WTC11 (cell line): ENCODE data around the gene CDK5RAP2. TPM values are rescaled to one million over a fixed set of nuclear protein-coding genes. Genes with fewer than 3 reads are reported as not detected.

Experiments used
- ATAC-seq: fragments of 200-7000 bp; cut with Tn5 transposase; 2 replicates; pipeline ENCODE4 v1.10.0; 2021; ENCODE audit warnings: mild to moderate bottlenecking, moderate library complexity
- CTCF ChIA-PET: fragments of 300-600 bp; sonication (Branson Sonifier 250); formaldehyde crosslinking; loops from one replicate; lab custom pipeline; 2021; ENCODE audit warnings: antibody characterized with exemption; lab: Charles Lee
- POLR2A ChIA-PET: fragments of 350-600 bp; sonication (Branson Sonifier 250); formaldehyde crosslinking; loops from one replicate; lab custom pipeline; 2021; ENCODE audit warnings: antibody characterized with exemption; lab: Charles Lee
- DNase-seq: peaks from one replicate; pipeline ENCODE4 v3.0.0; 2021; ENCODE audit warnings: low spot score
- H3K27ac Mint-ChIP-seq: 2 replicates; pipeline ENCODE4 v1.8.0; 2021; ENCODE audit warnings: mixed read lengths
- H3K27me3 Mint-ChIP-seq: 2 replicates; pipeline ENCODE4 v1.8.0; 2021; ENCODE audit warnings: low read depth, mild to moderate bottlenecking, moderate library complexity, mixed read lengths
- H3K36me3 Mint-ChIP-seq: 2 replicates; pipeline ENCODE4 v1.8.0; 2021; ENCODE audit warnings: mixed read lengths
- H3K4me1 Mint-ChIP-seq: 2 replicates; pipeline ENCODE4 v1.8.0; 2022; ENCODE audit warnings: mixed read lengths
- H3K4me3 Mint-ChIP-seq: 2 replicates; pipeline ENCODE4 v1.8.0; 2021; ENCODE audit warnings: mild to moderate bottlenecking, moderate library complexity, mixed read lengths
- H3K9me3 Mint-ChIP-seq: 2 replicates; pipeline ENCODE4 v1.8.0; 2021; ENCODE audit warnings: mixed read lengths
- ATF1 ChIP-seq: sonication (generic); formaldehyde crosslinking; IDR thresholded peaks from 2 replicates; pipeline ENCODE4 v1.8.1; 2023; ENCODE audit warnings: mild to moderate bottlenecking, moderate library complexity, missing genetic modification reagents
- E2F1 ChIP-seq: sonication (generic); formaldehyde crosslinking; IDR thresholded peaks from 2 replicates; pipeline ENCODE4 v1.8.0; 2022; ENCODE audit warnings: mild to moderate bottlenecking, missing genetic modification reagents
- FOXK1 ChIP-seq: sonication (generic); formaldehyde crosslinking; IDR thresholded peaks from 2 replicates; pipeline ENCODE4 v1.8.0; 2022; ENCODE audit warnings: mild to moderate bottlenecking, moderate library complexity, missing genetic modification reagents
- HMGA2 ChIP-seq: fragments of 250-450 bp; sonication (Bioruptor Pico); IDR thresholded peaks from 2 replicates; pipeline ENCODE4 v1.4.0; 2021; ENCODE audit warnings: mild to moderate bottlenecking, moderate library complexity
- IRF1 ChIP-seq: sonication (generic); formaldehyde crosslinking; IDR thresholded peaks from 2 replicates; pipeline ENCODE4 v1.8.0; 2023; ENCODE audit warnings: missing genetic modification reagents
- OVOL2 ChIP-seq: fragments of 250-450 bp; sonication (Bioruptor Pico); IDR thresholded peaks from 2 replicates; pipeline ENCODE4 v1.9.0; 2021; ENCODE audit warnings: mild to moderate bottlenecking, borderline replicate concordance
- STAT6 ChIP-seq: sonication (generic); formaldehyde crosslinking; conservative IDR thresholded peaks from 2 replicates; pipeline ENCODE4 v1.8.1; 2023; ENCODE audit warnings: mild to moderate bottlenecking, low read depth, missing genetic modification reagents, moderate library complexity
- TEAD4 ChIP-seq: sonication (generic); formaldehyde crosslinking; IDR thresholded peaks from 2 replicates; pipeline ENCODE4 v1.8.0; 2022; ENCODE audit warnings: mild to moderate bottlenecking, missing genetic modification reagents
- USF1 ChIP-seq: sonication (generic); formaldehyde crosslinking; IDR thresholded peaks from 2 replicates; pipeline ENCODE4 v1.8.0; 2022; ENCODE audit warnings: mild to moderate bottlenecking, missing genetic modification reagents
- USF2 ChIP-seq: sonication (generic); formaldehyde crosslinking; IDR thresholded peaks from 2 replicates; pipeline ENCODE4 v1.8.1; 2023; ENCODE audit warnings: mild to moderate bottlenecking, missing genetic modification reagents, moderate library complexity
- ZNF121 ChIP-seq: sonication (generic); formaldehyde crosslinking; IDR thresholded peaks from 2 replicates; pipeline ENCODE4 v1.8.0; 2023; ENCODE audit warnings: missing genetic modification reagents
- ZNF281 ChIP-seq: sonication (generic); formaldehyde crosslinking; IDR thresholded peaks from 2 replicates; pipeline ENCODE4 v1.8.0; 2023; ENCODE audit warnings: mild to moderate bottlenecking, missing genetic modification reagents
- ZNF396 ChIP-seq: fragments of 250-450 bp; sonication (Bioruptor Pico); IDR thresholded peaks from 2 replicates; pipeline ENCODE4 v1.8.0; 2021; ENCODE audit warnings: mild to moderate bottlenecking, moderate library complexity, borderline replicate concordance
- ZNF416 ChIP-seq: fragments of 250-450 bp; sonication (Bioruptor Pico); IDR thresholded peaks from 2 replicates; pipeline ENCODE4 v1.9.0; 2021; ENCODE audit warnings: mild to moderate bottlenecking, inconsistent platforms
- ZNF425 ChIP-seq: fragments of 250-450 bp; sonication (Bioruptor Pico); conservative IDR thresholded peaks from 2 replicates; pipeline ENCODE4 v1.9.0; 2021; ENCODE audit warnings: mild to moderate bottlenecking
- total RNA-seq: library from RNA; stranded (reverse); gene quantifications from 3 replicates; pipeline ENCODE4 v1.2.3, GENCODE V29; 2021

CDK5RAP2 gene
- total RNA-seq, 1 experiment from 2014 or later, result 48.3 TPM

GRCh38 chr9:120440791-120441190 lies 139.2 kb downstream of the CDK5RAP2 start:
- Mint-ChIP-seq H3K9me3 (no peaks in the 10 kb centered on the region), H3K27me3 (no peaks in the 10 kb centered on the region), H3K36me3 (peaks cover 38% of the 10 kb centered on the region), H3K4me3 (no peak overlapping the region), H3K4me1 (no peaks in the 10 kb centered on the region), H3K27ac (no peak overlapping the region)
- POLR2A ChIA-PET, result no interaction called here
- TF ChIP-seq HMGA2 (CRISPR knock-in tag), result no peak
- TF ChIP-seq ZNF416 (CRISPR knock-in tag), result no peak
- TF ChIP-seq USF1 (CRISPR knock-in tag), result no peak
- TF ChIP-seq ZNF425 (CRISPR knock-in tag), result no peak
- TF ChIP-seq FOXK1, result no peak
- no peak for TF ChIP-seq ZNF121
- TF ChIP-seq IRF1 (CRISPR knock-in tag), result no peak
- TF ChIP-seq USF2 (CRISPR knock-in tag), result no peak
- no peak for TF ChIP-seq STAT6
- TF ChIP-seq ZNF281 (CRISPR knock-in tag), result no peak
- no peak for TF ChIP-seq TEAD4
- TF ChIP-seq ATF1, result no peak
- TF ChIP-seq E2F1 (CRISPR knock-in tag), result no peak
- TF ChIP-seq OVOL2 (CRISPR knock-in tag), result no peak
- no peak for TF ChIP-seq ZNF396 (CRISPR knock-in tag)
- DNase-seq (no peak), ATAC-seq (no peak)
- CTCF ChIA-PET, result interaction anchor here (1.2 to 2.6 kb wide), 2 partner anchors 37 to 91 kb away, joined by 3 to 11 read pairs; no protein-coding TSS in a partner anchor
